ENCODE measurements around the gene PLP2.

DNA sequence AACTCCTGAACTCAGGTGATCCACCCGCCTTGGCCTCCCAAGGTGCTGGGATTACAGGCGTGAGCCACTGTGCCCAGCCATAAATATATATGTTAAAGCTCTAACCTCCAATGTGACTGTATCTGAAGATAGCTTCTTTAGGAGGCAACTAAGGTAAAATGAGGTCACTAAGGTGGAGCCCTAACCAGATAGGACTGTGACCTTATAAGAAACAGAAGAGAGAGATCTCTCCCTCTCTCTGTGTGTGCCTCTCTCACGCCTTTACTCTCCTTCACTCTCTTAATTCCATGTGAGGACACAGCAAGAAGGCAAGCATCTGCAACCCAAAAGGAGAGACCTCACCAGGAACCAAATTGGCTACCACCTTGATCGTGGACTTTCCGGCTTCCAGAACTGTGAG, 10.1 kb upstream of the PLP2 start:
- TF ChIP-seq, protein P1, sequence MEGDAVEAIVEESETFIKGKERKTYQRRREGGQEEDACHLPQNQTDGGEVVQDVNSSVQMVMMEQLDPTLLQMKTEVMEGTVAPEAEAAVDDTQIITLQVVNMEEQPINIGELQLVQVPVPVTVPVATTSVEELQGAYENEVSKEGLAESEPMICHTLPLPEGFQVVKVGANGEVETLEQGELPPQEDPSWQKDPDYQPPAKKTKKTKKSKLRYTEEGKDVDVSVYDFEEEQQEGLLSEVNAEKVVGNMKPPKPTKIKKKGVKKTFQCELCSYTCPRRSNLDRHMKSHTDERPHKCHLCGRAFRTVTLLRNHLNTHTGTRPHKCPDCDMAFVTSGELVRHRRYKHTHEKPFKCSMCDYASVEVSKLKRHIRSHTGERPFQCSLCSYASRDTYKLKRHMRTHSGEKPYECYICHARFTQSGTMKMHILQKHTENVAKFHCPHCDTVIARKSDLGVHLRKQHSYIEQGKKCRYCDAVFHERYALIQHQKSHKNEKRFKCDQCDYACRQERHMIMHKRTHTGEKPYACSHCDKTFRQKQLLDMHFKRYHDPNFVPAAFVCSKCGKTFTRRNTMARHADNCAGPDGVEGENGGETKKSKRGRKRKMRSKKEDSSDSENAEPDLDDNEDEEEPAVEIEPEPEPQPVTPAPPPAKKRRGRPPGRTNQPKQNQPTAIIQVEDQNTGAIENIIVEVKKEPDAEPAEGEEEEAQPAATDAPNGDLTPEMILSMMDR (conservative IDR thresholded peaks at IDR 0.05; ENCODE audit: low read length) = no peak
- TF ChIP-seq EZH2phosphoT487 (IDR thresholded peaks at IDR 0.05; ENCODE audit: borderline replicate concordance) = no peak

Data from Loucy (cell line).